H1 (cell line): Measurements from ENCODE around the gene DNAH8. TPM values are rescaled to one million over a fixed set of nuclear protein-coding genes. Genes with fewer than 3 reads are reported as not detected.

Source experiments
- SIX5 ChIP-seq: IDR thresholded peaks from 2 replicates; pipeline ENCODE4 v1.6.1; 2011; ENCODE audit warnings: mild to moderate bottlenecking, low read depth, low read length
- polyA plus RNA-seq, 7 experiments: library from polyadenylated mRNA; depleted of rRNA in 3 of 7; stranded (reverse) in 5 of 7; unstranded in 2 of 7; fragments of >200 nt in 5 of 7; fragments of 200-250 nt in 2 of 7; gene quantifications; 1 replicate in 5 of 7; 2 replicates in 1 of 7; 4 replicates in 1 of 7; pipeline versions ENCODE4 v1.2.1 to v1.2.3, GENCODE V29; 2011 to 2013; ENCODE audit warnings: missing spikeins in 2 of 7, mixed read lengths in 2 of 7
- total RNA-seq: library from RNA; stranded (reverse); fragmentation: NEBNext Ultra II Directional; extraction: Animal tissue kit (Norgen Biotek cat#: 25700); gene quantifications from 2 replicates; pipeline ENCODE4 v1.2.1, GENCODE V29; 2021

The DNAH8 gene
- total and polyA plus RNA-seq, 2 of the 8 experiments (the other 6 are each of a cell fraction or from before 2014, with no cell fraction given) = under 0.01 TPM; not detected in 1

- no peak for TF ChIP-seq SIX5
- TF ChIP-seq, all 59 proteins: peak for 0
Measured at GRCh38 chr6:39021779-39022178, 306.7 kb downstream of the DNAH8 start (continued).
